GM12874 (cell line): ENCODE measurements around the gene LAMB4.

Experiments used
- CTCF ChIP-seq: IDR thresholded peaks from 2 replicates; pipeline ENCODE4 v1.5.1; 2011; ENCODE audit warnings: low read depth, mild to moderate bottlenecking, control low read depth, low read length, moderate library complexity; ENCODE audit not compliant: insufficient read depth

The LAMB4 gene, protein sequence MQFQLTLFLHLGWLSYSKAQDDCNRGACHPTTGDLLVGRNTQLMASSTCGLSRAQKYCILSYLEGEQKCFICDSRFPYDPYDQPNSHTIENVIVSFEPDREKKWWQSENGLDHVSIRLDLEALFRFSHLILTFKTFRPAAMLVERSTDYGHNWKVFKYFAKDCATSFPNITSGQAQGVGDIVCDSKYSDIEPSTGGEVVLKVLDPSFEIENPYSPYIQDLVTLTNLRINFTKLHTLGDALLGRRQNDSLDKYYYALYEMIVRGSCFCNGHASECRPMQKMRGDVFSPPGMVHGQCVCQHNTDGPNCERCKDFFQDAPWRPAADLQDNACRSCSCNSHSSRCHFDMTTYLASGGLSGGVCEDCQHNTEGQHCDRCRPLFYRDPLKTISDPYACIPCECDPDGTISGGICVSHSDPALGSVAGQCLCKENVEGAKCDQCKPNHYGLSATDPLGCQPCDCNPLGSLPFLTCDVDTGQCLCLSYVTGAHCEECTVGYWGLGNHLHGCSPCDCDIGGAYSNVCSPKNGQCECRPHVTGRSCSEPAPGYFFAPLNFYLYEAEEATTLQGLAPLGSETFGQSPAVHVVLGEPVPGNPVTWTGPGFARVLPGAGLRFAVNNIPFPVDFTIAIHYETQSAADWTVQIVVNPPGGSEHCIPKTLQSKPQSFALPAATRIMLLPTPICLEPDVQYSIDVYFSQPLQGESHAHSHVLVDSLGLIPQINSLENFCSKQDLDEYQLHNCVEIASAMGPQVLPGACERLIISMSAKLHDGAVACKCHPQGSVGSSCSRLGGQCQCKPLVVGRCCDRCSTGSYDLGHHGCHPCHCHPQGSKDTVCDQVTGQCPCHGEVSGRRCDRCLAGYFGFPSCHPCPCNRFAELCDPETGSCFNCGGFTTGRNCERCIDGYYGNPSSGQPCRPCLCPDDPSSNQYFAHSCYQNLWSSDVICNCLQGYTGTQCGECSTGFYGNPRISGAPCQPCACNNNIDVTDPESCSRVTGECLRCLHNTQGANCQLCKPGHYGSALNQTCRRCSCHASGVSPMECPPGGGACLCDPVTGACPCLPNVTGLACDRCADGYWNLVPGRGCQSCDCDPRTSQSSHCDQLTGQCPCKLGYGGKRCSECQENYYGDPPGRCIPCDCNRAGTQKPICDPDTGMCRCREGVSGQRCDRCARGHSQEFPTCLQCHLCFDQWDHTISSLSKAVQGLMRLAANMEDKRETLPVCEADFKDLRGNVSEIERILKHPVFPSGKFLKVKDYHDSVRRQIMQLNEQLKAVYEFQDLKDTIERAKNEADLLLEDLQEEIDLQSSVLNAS (N-terminal part only)

GRCh38 chr7:108130261-108130660, at the start of gene LAMB4:
LAMB4 (minus strand) TSS chr7:108130361; CDS start chr7:108123164, 7,197 bp downstream.
- no peak for TF ChIP-seq CTCF

DNA sequence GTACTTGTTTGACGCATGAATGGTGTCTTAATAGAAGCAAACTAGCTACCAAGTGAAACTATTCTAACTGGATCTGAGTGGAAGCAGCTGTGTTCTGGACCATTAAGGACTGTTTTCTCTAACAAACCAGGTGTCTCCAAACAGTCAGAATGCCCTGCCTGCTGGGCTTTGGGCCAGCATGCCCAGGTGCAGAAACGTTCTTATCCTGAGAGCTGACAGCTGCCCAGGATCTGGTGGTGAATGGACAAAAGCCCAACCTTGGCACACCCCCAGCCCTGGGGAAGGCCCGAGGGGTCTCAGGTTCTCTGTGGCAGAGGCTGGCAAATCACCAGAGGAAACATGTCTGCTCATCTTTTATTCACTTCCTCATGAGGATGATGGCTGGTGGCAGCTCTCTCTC, 48.2 kb upstream of the LAMB4 start:
- TF ChIP-seq CTCF: no peak

- TF ChIP-seq CTCF: no peak
These were observed 41.0 kb upstream of the LAMB4 start for GRCh38 chr7:108171164-108171563.

DNA sequence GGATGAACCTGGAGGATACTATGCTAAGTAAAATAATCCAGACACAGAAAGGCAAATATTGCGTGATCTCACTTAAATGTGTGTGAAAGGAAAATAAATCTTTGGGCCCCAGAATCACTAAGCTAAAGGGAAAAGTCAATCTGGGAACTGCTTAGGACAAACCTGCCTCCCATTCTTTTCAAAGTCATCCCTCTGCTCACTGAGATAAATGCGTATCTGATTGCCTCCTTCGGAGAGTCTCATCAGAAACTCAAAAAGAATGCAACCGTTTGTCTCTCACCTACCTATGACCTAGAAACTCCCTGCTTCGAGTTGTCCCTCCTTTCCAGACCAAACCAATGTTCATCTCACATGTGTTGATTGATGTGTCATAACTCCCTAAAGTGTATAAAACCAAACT, 40.1 kb upstream of the LAMB4 start:
- no peak for TF ChIP-seq CTCF

DNA sequence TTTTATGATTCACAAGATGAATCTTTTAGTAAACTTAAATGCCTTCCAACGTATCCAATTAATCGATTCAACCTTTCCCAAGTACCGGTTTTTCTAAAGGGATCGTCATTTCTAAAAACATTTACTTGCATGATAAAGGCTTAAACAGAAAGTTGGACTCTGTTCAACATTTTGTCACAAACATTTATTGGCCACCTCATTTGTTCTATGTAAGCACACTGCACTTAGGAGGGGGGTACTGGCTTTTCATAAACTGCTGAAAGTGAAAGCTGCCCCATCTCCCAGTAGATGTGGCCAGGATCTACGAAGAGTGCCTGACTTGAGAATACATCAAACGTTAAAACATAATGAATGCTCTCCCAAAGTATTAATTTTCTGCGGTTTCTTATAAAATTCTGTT, 37.3 kb upstream of the LAMB4 start:
- TF ChIP-seq CTCF: no peak

- TF ChIP-seq CTCF: no peak
These were observed 36.5 kb upstream of the LAMB4 start for GRCh38 chr7:108166687-108167086.
